Gastroesophageal sphincter (tissue), 3 donors: ENCODE results near the gene DCDC2.

ENCODE experiments used
- EP300 ChIP-seq: sonication (generic); formaldehyde crosslinking; IDR thresholded peaks from one replicate; pipeline ENCODE4 v1.6.1; 2017; ENCODE audit warnings: antibody characterized with exemption, mild to moderate bottlenecking
- POLR2A ChIP-seq, 2 donors: fragments of 450-650 bp; IDR thresholded peaks; one replicate each; pipeline ENCODE4 v1.6.1; 2017; ENCODE audit warnings: antibody characterized with exemption in 2 of 2, mild to moderate bottlenecking in 2 of 2, moderate library complexity in 1 of 2
- POLR2AphosphoS5 ChIP-seq: sonication (generic); formaldehyde crosslinking; IDR thresholded peaks from one replicate; pipeline ENCODE4 v1.6.1; 2017; ENCODE audit warnings: antibody characterized with exemption
- TF ChIP-seq, protein P1 (sequence below), 4 experiments: fragments of 200-600 bp in 2 of 4; fragments of 450-650 bp in 2 of 4; sonication (generic) in 1 of 4; IDR thresholded peaks; one replicate each; pipeline ENCODE4 v1.5.1; 2017 to 2019; ENCODE audit warnings: antibody characterized with exemption in 4 of 4, mild to moderate bottlenecking in 2 of 4, moderate library complexity in 2 of 4

GRCh38 chr6:24382220-24382540 lies 24.3 kb upstream of the DCDC2 start:
- TF ChIP-seq, protein P1, sequence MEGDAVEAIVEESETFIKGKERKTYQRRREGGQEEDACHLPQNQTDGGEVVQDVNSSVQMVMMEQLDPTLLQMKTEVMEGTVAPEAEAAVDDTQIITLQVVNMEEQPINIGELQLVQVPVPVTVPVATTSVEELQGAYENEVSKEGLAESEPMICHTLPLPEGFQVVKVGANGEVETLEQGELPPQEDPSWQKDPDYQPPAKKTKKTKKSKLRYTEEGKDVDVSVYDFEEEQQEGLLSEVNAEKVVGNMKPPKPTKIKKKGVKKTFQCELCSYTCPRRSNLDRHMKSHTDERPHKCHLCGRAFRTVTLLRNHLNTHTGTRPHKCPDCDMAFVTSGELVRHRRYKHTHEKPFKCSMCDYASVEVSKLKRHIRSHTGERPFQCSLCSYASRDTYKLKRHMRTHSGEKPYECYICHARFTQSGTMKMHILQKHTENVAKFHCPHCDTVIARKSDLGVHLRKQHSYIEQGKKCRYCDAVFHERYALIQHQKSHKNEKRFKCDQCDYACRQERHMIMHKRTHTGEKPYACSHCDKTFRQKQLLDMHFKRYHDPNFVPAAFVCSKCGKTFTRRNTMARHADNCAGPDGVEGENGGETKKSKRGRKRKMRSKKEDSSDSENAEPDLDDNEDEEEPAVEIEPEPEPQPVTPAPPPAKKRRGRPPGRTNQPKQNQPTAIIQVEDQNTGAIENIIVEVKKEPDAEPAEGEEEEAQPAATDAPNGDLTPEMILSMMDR (IDR thresholded peaks at IDR 0.05) = no peak
- TF ChIP-seq POLR2A (IDR thresholded peaks at IDR 0.05) (no peak), POLR2AphosphoS5 (no peak), EP300 (no peak)
